IPS-18a (cell line): ENCODE results near the gene SREBF2.

Experiments used
- H3K27ac ChIP-seq: one replicate; pipeline ENCODE4 v1.5.1; 2013; ENCODE audit warnings: low read length
- H3K27me3 ChIP-seq: one replicate; pipeline ENCODE4 v1.6.1; 2013; ENCODE audit warnings: mild to moderate bottlenecking, low read length; ENCODE audit not compliant: control insufficient read depth, insufficient read depth
- H3K36me3 ChIP-seq: one replicate; pipeline ENCODE4 v1.6.1; 2013; ENCODE audit warnings: low read depth, low read length; ENCODE audit not compliant: control insufficient read depth
- H3K4me1 ChIP-seq: one replicate; pipeline ENCODE4 v1.6.1; 2013; ENCODE audit warnings: low read depth, low read length; ENCODE audit not compliant: control insufficient read depth
- H3K4me3 ChIP-seq: one replicate; pipeline ENCODE4 v1.5.1; 2013; ENCODE audit warnings: low read length
- H3K9ac ChIP-seq: one replicate; pipeline ENCODE4 v1.6.1; 2013; ENCODE audit warnings: mild to moderate bottlenecking, low read length, moderate library complexity
- H3K9me3 ChIP-seq: one replicate; pipeline ENCODE4 v1.6.1; 2013; ENCODE audit warnings: low read depth, low read length; ENCODE audit not compliant: control insufficient read depth

The SREBF2 gene

DNA sequence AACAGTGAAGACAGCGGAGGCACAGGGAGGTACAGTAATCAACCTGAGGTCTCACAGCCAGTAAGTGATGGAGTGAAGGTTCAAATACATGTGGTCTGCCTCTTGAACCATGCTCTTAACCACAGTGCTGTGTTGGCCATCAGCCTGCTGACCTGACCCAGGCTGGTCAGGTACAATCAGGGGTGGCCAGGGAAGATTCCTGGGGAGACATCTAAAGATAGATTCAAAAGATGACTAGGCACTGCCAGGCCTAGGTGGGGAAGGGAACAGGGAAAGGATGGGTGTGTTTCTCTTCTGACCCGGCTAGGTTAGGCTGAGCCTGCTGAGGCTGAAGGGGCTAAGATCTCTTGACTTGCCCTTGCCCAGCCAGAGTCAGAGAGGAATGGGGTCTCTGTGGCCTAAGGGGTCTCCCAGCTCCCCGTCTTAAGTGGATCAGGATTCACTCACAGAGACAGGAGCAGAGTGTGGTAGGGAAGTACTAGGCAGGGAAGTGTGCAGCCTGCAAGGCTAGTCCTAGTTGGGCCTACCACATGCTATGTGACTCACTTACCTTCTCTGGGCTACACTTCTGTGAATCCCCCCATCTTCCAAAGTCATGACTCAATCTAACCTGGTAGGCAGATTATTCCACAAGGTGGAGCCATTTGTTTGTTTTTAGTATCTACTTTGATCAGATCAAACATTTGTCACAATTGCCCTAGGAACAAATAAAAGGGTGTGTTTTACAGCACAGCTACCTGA, 10.4 kb upstream of the SREBF2 start:
- Histone ChIP-seq H3K4me3 (no peak overlapping the region), H3K27me3 (no peaks in the 10 kb centered on the region), H3K27ac (no peak overlapping the region), H3K36me3 (peaks cover 10% of the 10 kb centered on the region), H3K9ac (no peak overlapping the region), H3K4me1 (peaks cover 13% of the 10 kb centered on the region), H3K9me3 (no peaks in the 10 kb centered on the region)

DNA sequence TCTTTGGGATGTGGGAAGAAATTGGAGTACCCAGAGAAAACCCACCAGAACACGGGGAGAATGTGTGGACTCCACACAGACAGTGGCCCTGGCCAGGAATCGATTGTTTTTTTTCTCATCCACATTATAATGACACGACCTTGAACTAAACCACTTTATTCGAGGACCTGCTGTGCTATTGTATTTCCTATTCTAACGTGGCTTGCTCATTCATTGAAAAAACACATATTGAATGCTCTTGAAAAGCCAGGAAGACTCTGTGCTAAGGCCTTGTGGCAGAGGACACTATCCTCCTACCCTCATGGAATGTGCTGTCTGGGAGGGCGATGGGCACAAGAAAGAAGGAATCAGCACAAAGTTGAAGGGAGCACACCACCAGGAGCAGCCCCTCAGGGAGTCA, 9.1 kb upstream of the SREBF2 start:
- H3K27me3 ChIP-seq = no peaks in the 10 kb centered on the region
- no peaks in the 10 kb centered on the region for H3K9me3 ChIP-seq
- H3K4me3 ChIP-seq = no peak overlapping the region
- peaks cover 10% of the 10 kb centered on the region for H3K36me3 ChIP-seq
- H3K4me1 ChIP-seq = peaks cover 18% of the 10 kb centered on the region
- no peak overlapping the region for H3K27ac ChIP-seq
- H3K9ac ChIP-seq = no peak overlapping the region

- H3K9me3 ChIP-seq = no peaks in the 10 kb centered on the region
- no peaks in the 10 kb centered on the region for H3K27me3 ChIP-seq
- H3K9ac ChIP-seq = no peak overlapping the region
- peaks cover 10% of the 10 kb centered on the region for H3K36me3 ChIP-seq
- H3K27ac ChIP-seq = no peak overlapping the region
- H3K4me3 ChIP-seq = no peak overlapping the region
- H3K4me1 ChIP-seq = peaks cover 18% of the 10 kb centered on the region
Measured at GRCh38 chr22:41825376-41825775, 7.5 kb upstream of the SREBF2 start.

GRCh38 chr22:41826021-41826420, 6.9 kb upstream of the SREBF2 start:
- H3K4me3 ChIP-seq = no peak overlapping the region
- H3K27ac ChIP-seq = no peak overlapping the region
- H3K9me3 ChIP-seq = no peaks in the 10 kb centered on the region
- H3K4me1 ChIP-seq = peaks cover 18% of the 10 kb centered on the region
- peaks cover 10% of the 10 kb centered on the region for H3K36me3 ChIP-seq
- no peak overlapping the region for H3K9ac ChIP-seq
- no peaks in the 10 kb centered on the region for H3K27me3 ChIP-seq

DNA sequence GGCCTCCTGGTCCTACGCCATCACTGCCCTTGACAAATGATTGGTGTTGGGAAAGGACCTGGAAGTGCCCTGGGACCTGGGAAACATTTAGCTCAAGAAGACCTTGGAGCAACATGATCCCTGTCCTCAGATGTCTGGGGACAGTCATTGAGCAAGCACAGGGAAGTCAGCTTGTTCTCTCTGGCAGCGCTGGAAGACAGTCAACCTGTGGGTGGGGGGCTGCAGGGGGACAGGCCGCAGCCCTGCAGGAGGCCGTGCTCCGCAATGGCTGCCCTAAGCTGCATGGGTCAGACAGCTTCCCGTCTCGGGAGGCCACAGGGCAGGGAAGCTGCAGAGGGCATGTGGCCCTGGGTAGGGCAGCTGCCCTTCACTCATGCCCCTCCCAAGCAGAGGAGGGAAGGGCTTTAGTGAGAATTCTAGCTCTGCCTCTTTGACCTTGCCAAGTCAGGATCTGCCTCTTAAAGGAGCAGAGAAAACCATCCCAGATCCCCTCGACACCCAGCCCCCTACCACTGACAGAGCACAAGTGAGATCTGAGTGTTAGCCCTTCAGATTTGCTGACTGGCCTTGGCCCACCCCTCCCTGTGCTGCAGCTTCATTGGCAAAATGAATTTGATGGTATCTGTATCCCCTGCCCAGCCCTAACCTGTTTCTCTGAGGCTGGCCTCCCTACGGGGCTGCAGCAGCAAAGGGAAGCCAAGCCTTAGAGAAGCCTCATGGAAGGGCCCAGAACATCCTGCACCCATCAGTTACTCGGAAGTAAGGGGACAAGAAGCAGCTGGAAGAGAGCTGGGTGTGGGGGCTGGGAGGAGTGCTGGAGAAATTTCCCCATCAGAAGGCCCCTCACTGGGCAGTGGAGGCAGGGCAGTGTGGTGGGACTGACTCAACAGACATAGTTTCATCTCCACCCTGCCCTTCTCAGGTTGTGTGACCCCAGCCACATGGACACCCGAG, 6.2 kb upstream of the SREBF2 start:
- Histone ChIP-seq H3K36me3 (peaks cover 10% of the 10 kb centered on the region), H3K27me3 (no peaks in the 10 kb centered on the region), H3K9me3 (no peaks in the 10 kb centered on the region), H3K9ac (no peak overlapping the region), H3K4me1 (peaks cover 23% of the 10 kb centered on the region), H3K4me3 (no peak overlapping the region), H3K27ac (no peak overlapping the region)

DNA sequence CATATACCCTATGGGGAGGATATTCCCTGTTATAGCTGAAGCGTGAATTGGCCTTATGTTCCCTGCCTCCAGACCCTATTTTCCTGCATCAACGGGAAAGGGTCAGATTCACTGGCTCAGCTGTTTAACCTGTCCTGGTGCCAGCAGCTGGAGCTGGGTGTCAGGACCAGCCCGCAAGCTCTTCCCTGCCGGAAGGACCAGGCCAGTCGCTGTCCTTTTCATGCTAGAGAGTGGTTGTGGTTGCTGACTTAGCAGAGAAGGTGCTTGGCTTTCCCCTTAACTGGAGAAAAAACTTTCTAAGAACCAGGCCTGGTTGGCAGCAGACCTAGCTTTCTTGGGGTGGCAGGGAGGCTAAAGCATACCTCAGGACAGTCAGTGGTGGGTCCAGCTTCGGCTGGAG, 5.2 kb upstream of the SREBF2 start:
- Histone ChIP-seq H3K27me3 (no peaks in the 10 kb centered on the region), H3K9ac (no peak overlapping the region), H3K27ac (no peak overlapping the region), H3K36me3 (peaks cover 10% of the 10 kb centered on the region), H3K9me3 (no peaks in the 10 kb centered on the region), H3K4me1 (peaks cover 29% of the 10 kb centered on the region), H3K4me3 (no peak overlapping the region)

DNA sequence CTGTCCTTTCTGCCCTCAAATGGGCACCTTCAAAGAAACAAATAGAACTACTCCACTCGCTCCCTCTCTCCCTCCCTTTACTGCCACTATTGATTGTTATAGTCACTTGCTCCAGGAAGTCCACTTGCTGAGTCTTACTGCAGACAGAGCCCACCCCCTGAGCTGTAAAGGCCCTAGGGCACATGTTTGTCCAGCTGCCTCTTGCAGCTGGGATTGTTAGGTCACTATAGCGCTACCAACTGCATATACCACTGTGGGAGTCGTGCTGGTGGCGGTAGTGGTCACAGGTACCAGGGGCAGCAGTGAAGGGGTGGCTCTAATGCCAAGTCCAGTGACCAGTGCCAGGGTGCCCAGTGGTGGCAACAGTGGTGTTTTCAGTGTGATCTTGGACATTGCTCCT, 4.4 kb upstream of the SREBF2 start:
- peaks cover 28% of the 10 kb centered on the region for H3K4me1 ChIP-seq
- H3K9ac ChIP-seq = no peak overlapping the region
- H3K4me3 ChIP-seq = no peak overlapping the region
- H3K36me3 ChIP-seq = peaks cover 10% of the 10 kb centered on the region
- no peaks in the 10 kb centered on the region for H3K27me3 ChIP-seq
- no peaks in the 10 kb centered on the region for H3K9me3 ChIP-seq
- no peak overlapping the region for H3K27ac ChIP-seq

- Histone ChIP-seq H3K36me3 (peaks cover 11% of the 10 kb centered on the region), H3K4me1 (peaks cover 27% of the 10 kb centered on the region), H3K4me3 (no peak overlapping the region), H3K9ac (no peak overlapping the region), H3K27ac (no peak overlapping the region), H3K27me3 (no peaks in the 10 kb centered on the region), H3K9me3 (no peaks in the 10 kb centered on the region)
Measured at GRCh38 chr22:41830174-41830573, 2.7 kb upstream of the SREBF2 start.

GRCh38 chr22:41831383-41831782, 1.5 kb upstream of the SREBF2 start:
- Histone ChIP-seq H3K9ac (no peak overlapping the region), H3K4me3 (peak overlapping the region; percentile 54), H3K27ac (peak overlapping the region; percentile 87), H3K9me3 (no peaks in the 10 kb centered on the region), H3K4me1 (peaks cover 27% of the 10 kb centered on the region), H3K27me3 (no peaks in the 10 kb centered on the region), H3K36me3 (peaks cover 13% of the 10 kb centered on the region)

DNA sequence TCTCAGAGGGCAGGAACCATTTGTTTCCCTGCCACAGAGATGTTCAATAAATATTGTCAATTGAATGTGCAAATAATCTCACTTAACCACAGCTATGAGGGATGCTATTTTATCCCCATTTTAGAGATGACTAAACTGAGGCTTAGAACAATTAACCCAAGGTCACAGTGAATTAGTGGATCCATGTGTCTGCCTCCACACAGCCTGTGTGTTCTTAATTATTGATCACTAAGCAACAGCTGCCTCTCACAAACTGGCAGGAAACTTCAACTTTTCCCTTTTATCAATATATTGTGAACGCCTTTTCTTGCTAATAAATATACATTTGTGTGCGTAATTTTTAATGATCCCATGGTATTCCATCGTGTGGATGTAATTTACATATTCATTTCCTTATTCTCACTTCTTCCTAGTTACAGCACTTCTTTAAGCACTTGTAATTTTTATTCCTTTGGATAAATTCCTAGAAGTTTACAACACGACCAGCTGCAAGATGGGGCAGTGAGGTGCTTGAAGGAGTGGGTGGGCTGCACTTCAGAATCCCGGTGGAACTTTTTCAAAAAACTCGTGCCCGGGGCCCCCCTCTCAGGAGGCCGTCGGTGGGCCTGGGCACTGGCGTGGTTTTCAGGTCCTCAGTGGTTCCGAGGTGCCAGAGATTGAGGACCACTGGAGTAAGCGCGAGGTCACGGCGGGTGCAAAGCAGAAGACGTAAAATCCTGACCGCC, 915 bp upstream of the SREBF2 start:
- H3K9ac ChIP-seq = peak overlapping the region; percentile 73
- no peaks in the 10 kb centered on the region for H3K27me3 ChIP-seq
- H3K36me3 ChIP-seq = peaks cover 19% of the 10 kb centered on the region
- H3K4me3 ChIP-seq = peak overlapping the region; percentile 54
- peaks cover 24% of the 10 kb centered on the region for H3K4me1 ChIP-seq
- no peaks in the 10 kb centered on the region for H3K9me3 ChIP-seq
- H3K27ac ChIP-seq = peak overlapping the region; percentile 87

GRCh38 chr22:41833369-41834004, 582 bp downstream of the SREBF2 start:
- H3K27me3 ChIP-seq = no peaks in the 10 kb centered on the region
- no peak overlapping the region for H3K27ac ChIP-seq
- no peaks in the 10 kb centered on the region for H3K9me3 ChIP-seq
- peak overlapping the region; percentile 88 for H3K4me3 ChIP-seq
- H3K4me1 ChIP-seq = peaks cover 20% of the 10 kb centered on the region
- peaks cover 25% of the 10 kb centered on the region for H3K36me3 ChIP-seq
- H3K9ac ChIP-seq = peak overlapping the region; percentile 57
